Keratinocyte (primary cell): Measurements from ENCODE around the gene EVC.

Experiments
- CTCF ChIP-seq, 3 experiments: IDR thresholded peaks in 1 of 3; conservative IDR thresholded peaks in 1 of 3; optimal IDR thresholded peaks in 1 of 3; 2 replicates in 2 of 3; 3 replicates in 1 of 3; pipeline versions ENCODE3 to v1.5.1; 2011; ENCODE audit warnings: low read length in 3 of 3, mild to moderate bottlenecking in 3 of 3, moderate library complexity in 2 of 3, control low read depth in 1 of 3, inconsistent platforms in 1 of 3; ENCODE audit not compliant: insufficient read depth in 2 of 3; ENCODE audit errors: extremely low read depth in 1 of 3
- EZH2 ChIP-seq: IDR thresholded peaks from one replicate; pipeline ENCODE4 v1.6.1; 2012; ENCODE audit warnings: inconsistent platforms, mild to moderate bottlenecking, low read length, moderate library complexity

- TF ChIP-seq CTCF (optimal IDR thresholded peaks at IDR 0.05 in 1 of 3, IDR thresholded peaks at IDR 0.05 in 1 of 3, conservative IDR thresholded peaks at IDR 0.05 in 1 of 3; ENCODE audit: extremely low read depth in 1 of 3, insufficient read depth in 2 of 3, low read length in 3 of 3) = no peak
- no peak for TF ChIP-seq EZH2
Measured at GRCh38 chr4:5791654-5792053, 80.7 kb downstream of the EVC start.
